ENCODE results near the gene SURF6. TPM values are rescaled to one million over a fixed set of nuclear protein-coding genes. Genes with fewer than 3 reads are reported as not detected.
A peak's percentile ranks its signal among the peaks of the same experiment; 100 is the strongest.

SURF6 gene
- 15.2 TPM for total RNA-seq
- long read RNA-seq, full-length matches to known transcripts = 50 of 69 reads
- long read RNA-seq, partial matches to known transcripts = 10 of 69 reads
- long read RNA-seq, other reads (novel, unspliced or antisense) = 9 of 69 reads

- no peak for TF ChIP-seq CTCF (IDR thresholded peaks at IDR 0.05)
- peak; percentile 96 to 97 for ATAC-seq
- peak; percentile 95 for DNase-seq
- intact Hi-C loops (cut with DNase I) = no loop called here
- peaks cover 28% of the 10 kb centered on the region for H3K4me1 ChIP-seq
- peak within 1 kb of the TSS; percentile 97 for H3K4me3 ChIP-seq
- peak within 1 kb of the TSS; percentile 83 for H3K27ac ChIP-seq
- H3K36me3 ChIP-seq = peaks cover 60% of the 10 kb centered on the region
- H3K27me3 ChIP-seq (ENCODE audit: low read depth) = no peaks in the 10 kb centered on the region
- H3K9me3 ChIP-seq = no peaks in the 10 kb centered on the region
Observed at GRCh38 chr9:133335924-133336811, at the start of gene SURF6. Gene SURF6 (minus strand): TSS chr9:133336188. CDS start chr9:133336132, 56 bp downstream.

GRCh38 chr9:133385452-133385851, 49.5 kb upstream of the SURF6 start:
- H3K27ac ChIP-seq = no peak overlapping the region
- H3K27me3 ChIP-seq (ENCODE audit: low read depth) = no peaks in the 10 kb centered on the region
- no peak for TF ChIP-seq CTCF (IDR thresholded peaks at IDR 0.05)
- intact Hi-C loops (cut with DNase I) = no loop called here
- ATAC-seq (no peak), DNase-seq (no peak)
- no peaks in the 10 kb centered on the region for H3K4me1 ChIP-seq
- no peaks in the 10 kb centered on the region for H3K9me3 ChIP-seq
- no peak overlapping the region for H3K4me3 ChIP-seq
- no peaks in the 10 kb centered on the region for H3K36me3 ChIP-seq

GRCh38 chr9:133384736-133385321, 48.8 kb upstream of the SURF6 start:
- ATAC-seq = no peak
- Histone ChIP-seq H3K4me1 (no peaks in the 10 kb centered on the region), H3K9me3 (no peaks in the 10 kb centered on the region), H3K4me3 (no peak overlapping the region), H3K27me3 (ENCODE audit: low read depth) (no peaks in the 10 kb centered on the region), H3K36me3 (no peaks in the 10 kb centered on the region), H3K27ac (no peak overlapping the region)
- intact Hi-C loops (cut with DNase I) = no loop called here
- no peak for DNase-seq
- TF ChIP-seq CTCF (IDR thresholded peaks at IDR 0.05) = no peak

GRCh38 chr9:133383438-133383837, 47.5 kb upstream of the SURF6 start:
- ATAC-seq = no peak
- Histone ChIP-seq H3K4me1 (no peaks in the 10 kb centered on the region), H3K27me3 (ENCODE audit: low read depth) (no peaks in the 10 kb centered on the region), H3K36me3 (no peaks in the 10 kb centered on the region), H3K9me3 (no peaks in the 10 kb centered on the region), H3K27ac (no peak overlapping the region), H3K4me3 (no peak overlapping the region)
- TF ChIP-seq CTCF (IDR thresholded peaks at IDR 0.05) = no peak
- no peak for DNase-seq
- intact Hi-C loops (cut with DNase I) = no loop called here

- no peak overlapping the region for H3K27ac ChIP-seq
- no peaks in the 10 kb centered on the region for H3K4me1 ChIP-seq
- no peak for ATAC-seq
- H3K27me3 ChIP-seq (ENCODE audit: low read depth) = no peaks in the 10 kb centered on the region
- no peak for DNase-seq
- TF ChIP-seq CTCF (IDR thresholded peaks at IDR 0.05) = no peak
- H3K9me3 ChIP-seq = no peaks in the 10 kb centered on the region
- intact Hi-C loops (cut with DNase I) = no loop called here
- H3K4me3 ChIP-seq = no peak overlapping the region
- H3K36me3 ChIP-seq = no peaks in the 10 kb centered on the region
Observed at GRCh38 chr9:133382507-133383141, 46.6 kb upstream of the SURF6 start.

Measured in lower lobe of right lung (tissue), 2 donors.